ENCODE measurements around the gene RRP9.
A peak's percentile ranks its signal among the peaks of the same experiment; 100 is the strongest.

RRP9 gene

GRCh38 chr3:51954713-51955112, 13.0 kb upstream of the RRP9 start:
- no peak for ATAC-seq
- Mint-ChIP-seq H3K4me3 (no peak overlapping the region), H3K4me1 (no peaks in the 10 kb centered on the region), H3K27me3 (peaks cover 34% of the 10 kb centered on the region), H3K27ac (no peak overlapping the region), H3K36me3 (ENCODE audit: low read depth) (no peaks in the 10 kb centered on the region), H3K9me3 (no peaks in the 10 kb centered on the region)
- DNase-seq = no peak

GRCh38 chr3:51954105-51954504, 12.4 kb upstream of the RRP9 start:
- H3K27me3 Mint-ChIP-seq = peaks cover 34% of the 10 kb centered on the region
- H3K4me3 Mint-ChIP-seq = no peak overlapping the region
- no peaks in the 10 kb centered on the region for H3K36me3 Mint-ChIP-seq (ENCODE audit: low read depth)
- no peak for ATAC-seq
- DNase-seq = no peak
- H3K27ac Mint-ChIP-seq = no peak overlapping the region
- H3K4me1 Mint-ChIP-seq = no peaks in the 10 kb centered on the region
- no peaks in the 10 kb centered on the region for H3K9me3 Mint-ChIP-seq

DNA sequence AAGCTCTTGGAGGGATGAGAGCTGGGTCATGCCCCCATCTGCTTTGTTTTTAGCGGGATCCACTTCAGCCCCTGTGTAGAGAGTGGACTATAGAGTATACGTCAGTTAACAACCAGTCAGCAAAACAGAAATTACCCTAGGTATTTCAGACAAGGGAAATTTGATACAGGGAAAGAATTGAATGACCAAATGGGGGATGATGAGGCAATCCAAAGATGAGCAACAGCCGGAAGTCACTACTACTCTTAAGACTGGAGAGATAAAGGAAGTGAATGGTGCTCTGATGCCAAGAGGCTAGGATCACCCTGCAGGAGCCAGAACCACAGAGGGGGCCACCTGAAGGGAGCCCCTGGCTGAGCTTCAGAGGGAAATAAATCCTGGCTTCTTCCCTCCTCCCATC, 11.7 kb upstream of the RRP9 start:
- DNase-seq = no peak
- Mint-ChIP-seq H3K36me3 (ENCODE audit: low read depth) (no peaks in the 10 kb centered on the region), H3K4me1 (no peaks in the 10 kb centered on the region), H3K27me3 (peaks cover 34% of the 10 kb centered on the region), H3K4me3 (no peak overlapping the region), H3K27ac (no peak overlapping the region), H3K9me3 (no peaks in the 10 kb centered on the region)
- no peak for ATAC-seq

DNA sequence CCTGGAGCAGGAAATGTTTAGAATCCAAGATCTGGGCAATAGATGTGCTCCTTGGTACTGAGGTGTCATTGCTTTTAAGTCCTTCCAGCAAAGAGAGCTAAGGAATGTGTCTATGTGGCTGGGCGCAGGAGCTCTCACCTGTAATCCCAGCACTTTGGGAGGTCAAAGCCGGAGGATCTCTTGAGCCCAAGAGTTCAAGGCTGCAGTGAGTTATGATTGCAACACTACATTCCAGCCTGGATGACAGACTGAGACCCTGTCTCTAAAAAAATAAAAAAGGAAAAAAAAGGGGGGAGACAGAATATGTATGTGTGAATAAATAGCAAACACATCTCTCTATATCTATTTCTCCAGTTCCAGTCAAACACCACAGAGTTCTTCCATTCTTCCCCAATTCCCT, 9.2 kb upstream of the RRP9 start:
- Mint-ChIP-seq H3K4me1 (no peaks in the 10 kb centered on the region), H3K27ac (no peak overlapping the region), H3K9me3 (no peaks in the 10 kb centered on the region), H3K36me3 (ENCODE audit: low read depth) (no peaks in the 10 kb centered on the region), H3K4me3 (no peak overlapping the region), H3K27me3 (peaks cover 23% of the 10 kb centered on the region)
- ATAC-seq (no peak), DNase-seq (no peak)

DNA sequence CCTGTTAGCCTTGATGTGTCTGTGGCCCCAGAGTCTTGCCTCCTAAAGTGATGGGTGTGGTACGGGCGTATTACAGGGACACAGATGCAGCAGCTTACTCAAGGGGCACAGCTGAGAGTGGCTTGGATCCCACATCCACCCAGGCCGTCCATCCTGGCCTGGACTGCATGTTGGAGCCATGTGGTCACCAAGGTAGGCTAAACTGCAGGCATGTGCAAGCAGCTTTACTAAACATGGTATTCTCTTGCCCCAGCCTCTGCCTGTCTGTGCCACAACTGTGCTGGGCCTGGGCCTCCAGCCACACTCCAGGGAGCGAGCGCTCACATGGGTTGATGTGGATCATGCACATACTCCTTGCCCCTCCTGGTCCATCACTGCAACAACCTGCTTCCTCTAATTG, 7.4 kb upstream of the RRP9 start:
- no peak overlapping the region for H3K27ac Mint-ChIP-seq
- H3K27me3 Mint-ChIP-seq = peaks cover 12% of the 10 kb centered on the region
- no peaks in the 10 kb centered on the region for H3K36me3 Mint-ChIP-seq (ENCODE audit: low read depth)
- no peak for ATAC-seq
- no peaks in the 10 kb centered on the region for H3K4me1 Mint-ChIP-seq
- no peak for DNase-seq
- no peak overlapping the region for H3K4me3 Mint-ChIP-seq
- no peaks in the 10 kb centered on the region for H3K9me3 Mint-ChIP-seq

- H3K36me3 Mint-ChIP-seq (ENCODE audit: low read depth) = no peaks in the 10 kb centered on the region
- H3K27ac Mint-ChIP-seq = no peak overlapping the region
- H3K4me3 Mint-ChIP-seq = no peak overlapping the region
- ATAC-seq (no peak), DNase-seq (no peak)
- H3K27me3 Mint-ChIP-seq = peaks cover 2% of the 10 kb centered on the region
- H3K4me1 Mint-ChIP-seq = peaks cover 2% of the 10 kb centered on the region
- H3K9me3 Mint-ChIP-seq = no peaks in the 10 kb centered on the region
These were observed 6.4 kb upstream of the RRP9 start for GRCh38 chr3:51948016-51948580.

GRCh38 chr3:51947215-51947900, 5.7 kb upstream of the RRP9 start:
- Mint-ChIP-seq H3K36me3 (ENCODE audit: low read depth) (no peaks in the 10 kb centered on the region), H3K4me1 (peaks cover 8% of the 10 kb centered on the region), H3K27ac (no peak overlapping the region), H3K27me3 (no peaks in the 10 kb centered on the region), H3K9me3 (no peaks in the 10 kb centered on the region), H3K4me3 (no peak overlapping the region)
- no peak for DNase-seq
- ATAC-seq = no peak

- DNase-seq (no peak), ATAC-seq (no peak)
- H3K36me3 Mint-ChIP-seq (ENCODE audit: low read depth) = no peaks in the 10 kb centered on the region
- no peaks in the 10 kb centered on the region for H3K27me3 Mint-ChIP-seq
- H3K27ac Mint-ChIP-seq = no peak overlapping the region
- H3K9me3 Mint-ChIP-seq = no peaks in the 10 kb centered on the region
- peaks cover 10% of the 10 kb centered on the region for H3K4me1 Mint-ChIP-seq
- no peak overlapping the region for H3K4me3 Mint-ChIP-seq
These were observed 5.1 kb upstream of the RRP9 start for GRCh38 chr3:51946796-51947195.

GRCh38 chr3:51945926-51946705, 4.4 kb upstream of the RRP9 start:
- Mint-ChIP-seq H3K9me3 (no peaks in the 10 kb centered on the region), H3K27me3 (no peaks in the 10 kb centered on the region), H3K4me1 (peaks cover 10% of the 10 kb centered on the region), H3K4me3 (no peak overlapping the region), H3K27ac (no peak overlapping the region), H3K36me3 (ENCODE audit: low read depth) (no peaks in the 10 kb centered on the region)
- no peak for DNase-seq
- ATAC-seq = no peak

- no peak for ATAC-seq
- H3K9me3 Mint-ChIP-seq = no peaks in the 10 kb centered on the region
- no peaks in the 10 kb centered on the region for H3K27me3 Mint-ChIP-seq
- peaks cover 6% of the 10 kb centered on the region for H3K36me3 Mint-ChIP-seq (ENCODE audit: low read depth)
- no peak overlapping the region for H3K4me3 Mint-ChIP-seq
- no peak for DNase-seq
- no peak overlapping the region for H3K27ac Mint-ChIP-seq
- peaks cover 17% of the 10 kb centered on the region for H3K4me1 Mint-ChIP-seq
These were observed 3.5 kb upstream of the RRP9 start for GRCh38 chr3:51945031-51945840.

GRCh38 chr3:51944451-51945021, 2.8 kb upstream of the RRP9 start:
- H3K4me3 Mint-ChIP-seq = no peak overlapping the region
- no peaks in the 10 kb centered on the region for H3K9me3 Mint-ChIP-seq
- H3K27me3 Mint-ChIP-seq = no peaks in the 10 kb centered on the region
- peaks cover 6% of the 10 kb centered on the region for H3K36me3 Mint-ChIP-seq (ENCODE audit: low read depth)
- DNase-seq (no peak), ATAC-seq (no peak)
- H3K27ac Mint-ChIP-seq = no peak overlapping the region
- H3K4me1 Mint-ChIP-seq = peaks cover 24% of the 10 kb centered on the region

GRCh38 chr3:51943451-51944391, 2.0 kb upstream of the RRP9 start:
- ATAC-seq = no peak
- H3K9me3 Mint-ChIP-seq = no peaks in the 10 kb centered on the region
- H3K4me3 Mint-ChIP-seq = no peak overlapping the region

DNA sequence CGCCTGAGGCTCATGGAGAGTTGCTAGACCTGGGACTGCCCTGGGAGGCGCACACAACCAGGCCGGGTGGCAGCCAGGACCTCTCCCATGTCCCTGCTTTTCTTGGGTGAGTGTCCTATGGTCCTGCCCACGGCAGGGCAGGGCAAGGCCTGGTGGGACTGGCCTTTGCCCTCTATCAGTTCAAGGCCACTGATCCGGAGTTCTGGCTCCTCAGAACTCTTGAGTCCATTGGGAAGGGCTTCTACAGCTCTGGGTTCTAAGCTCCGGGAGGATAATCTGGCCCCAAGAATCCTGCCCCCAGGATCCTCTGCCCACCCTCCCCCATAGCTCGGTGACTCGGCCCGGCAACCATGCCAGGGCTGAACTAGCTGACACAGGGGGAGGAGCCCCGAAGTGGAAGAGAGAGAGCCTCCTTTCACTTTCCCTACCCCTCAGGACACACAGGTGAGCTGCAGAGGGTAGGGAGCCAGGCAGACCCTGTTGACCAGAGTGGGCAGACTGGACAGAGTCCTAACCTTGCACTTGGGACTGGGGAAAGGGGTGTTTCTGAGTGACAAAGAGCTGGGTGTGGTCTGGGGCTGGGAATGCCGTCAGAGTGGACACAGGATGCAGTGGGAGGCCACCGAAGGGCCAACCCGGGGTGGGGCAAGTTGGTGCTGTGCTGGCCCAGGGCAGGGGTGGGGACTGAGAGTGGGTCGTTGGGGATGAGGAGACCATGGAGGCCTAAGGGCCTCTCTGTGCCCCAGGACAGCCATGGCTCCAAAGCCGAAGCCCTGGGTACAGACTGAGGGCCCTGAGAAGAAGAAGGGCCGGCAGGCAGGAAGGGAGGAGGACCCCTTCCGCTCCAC, 1.1 kb upstream of the RRP9 start:
- Mint-ChIP-seq H3K27ac (peak overlapping the region; percentile 63), H3K4me3 (peak overlapping the region; percentile 79), H3K36me3 (ENCODE audit: low read depth) (peaks cover 14% of the 10 kb centered on the region), H3K9me3 (no peaks in the 10 kb centered on the region), H3K27me3 (no peaks in the 10 kb centered on the region), H3K4me1 (peaks cover 32% of the 10 kb centered on the region)
- ATAC-seq (peak; percentile 29), DNase-seq (peak; percentile 69)

More at GRCh38 chr3:51943451-51944391, 2.0 kb upstream of the RRP9 start:
- H3K27ac Mint-ChIP-seq = peak overlapping the region; percentile 50
- H3K36me3 Mint-ChIP-seq (ENCODE audit: low read depth) = peaks cover 11% of the 10 kb centered on the region
- H3K27me3 Mint-ChIP-seq = no peaks in the 10 kb centered on the region
- DNase-seq = no peak
- peaks cover 30% of the 10 kb centered on the region for H3K4me1 Mint-ChIP-seq
